Measurements from ENCODE around the gene CCDC183.

CCDC183 gene

GRCh38 chr9:136802321-136802720 lies 6.2 kb downstream of the CCDC183 start:
- peak overlapping the region; percentile 96; the same call in 1 of the 2 replicates for H3K27ac ChIP-seq
- no peak for TF ChIP-seq CTCF (conservative IDR thresholded peaks at IDR 0.05)
- TF ChIP-seq ZFX (IDR thresholded peaks at IDR 0.05), result no peak

- H3K27ac ChIP-seq, result peak overlapping the region; percentile 81
Measured at GRCh38 chr9:136803009-136803550, 6.9 kb downstream of the CCDC183 start.

- H3K27ac ChIP-seq, result peak overlapping the region; percentile 81
- TF ChIP-seq ZFX (IDR thresholded peaks at IDR 0.05), result no peak
Measured at GRCh38 chr9:136803551-136804508, 7.7 kb downstream of the CCDC183 start.

GRCh38 chr9:136804509-136805206 lies 8.5 kb downstream of the CCDC183 start:
- peak overlapping the region; percentile 81 for H3K27ac ChIP-seq
- TF ChIP-seq ZFX (IDR thresholded peaks at IDR 0.05) (no peak), CTCF (conservative IDR thresholded peaks at IDR 0.05) (no peak)

GRCh38 chr9:136805207-136805740 lies 9.1 kb downstream of the CCDC183 start:
- peak overlapping the region; percentile 81 for H3K27ac ChIP-seq

GRCh38 chr9:136806067-136806466 lies 9.9 kb downstream of the CCDC183 start:
- H3K27ac ChIP-seq, result peak overlapping the region; percentile 97; the same call in 1 of the 2 replicates
- TF ChIP-seq ZFX (IDR thresholded peaks at IDR 0.05) (no peak), CTCF (conservative IDR thresholded peaks at IDR 0.05) (no peak)

More at GRCh38 chr9:136805207-136805740, 9.1 kb downstream of the CCDC183 start:
- TF ChIP-seq ZFX (IDR thresholded peaks at IDR 0.05) (no peak), CTCF (conservative IDR thresholded peaks at IDR 0.05) (no peak)

- peak overlapping the region; percentile 97 for H3K27ac ChIP-seq
- TF ChIP-seq CTCF (conservative IDR thresholded peaks at IDR 0.05), result no peak
- TF ChIP-seq ZFX (IDR thresholded peaks at IDR 0.05), result no peak
Measured at GRCh38 chr9:136806631-136807201, 10.6 kb downstream of the CCDC183 start.

Data from C4-2B (cell line).